ENCODE data around the gene CSHL1.
A peak's percentile ranks its signal among the peaks of the same experiment; 100 is the strongest.

Gene CSHL1

GRCh38 chr17:63947711-63948330, 36.8 kb upstream of the CSHL1 start:
- TF ChIP-seq, protein P1, sequence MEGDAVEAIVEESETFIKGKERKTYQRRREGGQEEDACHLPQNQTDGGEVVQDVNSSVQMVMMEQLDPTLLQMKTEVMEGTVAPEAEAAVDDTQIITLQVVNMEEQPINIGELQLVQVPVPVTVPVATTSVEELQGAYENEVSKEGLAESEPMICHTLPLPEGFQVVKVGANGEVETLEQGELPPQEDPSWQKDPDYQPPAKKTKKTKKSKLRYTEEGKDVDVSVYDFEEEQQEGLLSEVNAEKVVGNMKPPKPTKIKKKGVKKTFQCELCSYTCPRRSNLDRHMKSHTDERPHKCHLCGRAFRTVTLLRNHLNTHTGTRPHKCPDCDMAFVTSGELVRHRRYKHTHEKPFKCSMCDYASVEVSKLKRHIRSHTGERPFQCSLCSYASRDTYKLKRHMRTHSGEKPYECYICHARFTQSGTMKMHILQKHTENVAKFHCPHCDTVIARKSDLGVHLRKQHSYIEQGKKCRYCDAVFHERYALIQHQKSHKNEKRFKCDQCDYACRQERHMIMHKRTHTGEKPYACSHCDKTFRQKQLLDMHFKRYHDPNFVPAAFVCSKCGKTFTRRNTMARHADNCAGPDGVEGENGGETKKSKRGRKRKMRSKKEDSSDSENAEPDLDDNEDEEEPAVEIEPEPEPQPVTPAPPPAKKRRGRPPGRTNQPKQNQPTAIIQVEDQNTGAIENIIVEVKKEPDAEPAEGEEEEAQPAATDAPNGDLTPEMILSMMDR (IDR thresholded peaks at IDR 0.05; ENCODE audit: insufficient read depth, low read length, poor library complexity, severe bottlenecking) = no peak
- Histone ChIP-seq H3K36me3 (ENCODE audit: control insufficient read depth, insufficient read depth, low read length) (no peaks in the 10 kb centered on the region), H3K4me3 (replicated peaks; ENCODE audit: low read depth, low read length) (no peak overlapping the region), H3K27me3 (replicated peaks; ENCODE audit: control insufficient read depth, insufficient read depth, low read length) (no peaks in the 10 kb centered on the region)
- no peak for DNase-seq (ENCODE audit: extremely low read depth, insufficient read length)

GRCh38 chr17:63946440-63947363, 35.6 kb upstream of the CSHL1 start:
- H3K36me3 ChIP-seq (ENCODE audit: control insufficient read depth, insufficient read depth, low read length) = no peaks in the 10 kb centered on the region
- TF ChIP-seq, protein P1 (IDR thresholded peaks at IDR 0.05; ENCODE audit: insufficient read depth, low read length, poor library complexity, severe bottlenecking) = peak; percentile 83
- no peaks in the 10 kb centered on the region for H3K27me3 ChIP-seq (replicated peaks; ENCODE audit: control insufficient read depth, insufficient read depth, low read length)
- DNase-seq (ENCODE audit: extremely low read depth, insufficient read length) = peak; percentile 70
- peak overlapping the region; percentile 29 for H3K4me3 ChIP-seq (replicated peaks; ENCODE audit: low read depth, low read length)

GRCh38 chr17:63945784-63946439, 34.9 kb upstream of the CSHL1 start:
- no peak overlapping the region for H3K4me3 ChIP-seq (replicated peaks; ENCODE audit: low read depth, low read length)
- no peaks in the 10 kb centered on the region for H3K27me3 ChIP-seq (replicated peaks; ENCODE audit: control insufficient read depth, insufficient read depth, low read length)
- peak; percentile 55 for DNase-seq (ENCODE audit: extremely low read depth, insufficient read length)
- H3K36me3 ChIP-seq (ENCODE audit: control insufficient read depth, insufficient read depth, low read length) = no peaks in the 10 kb centered on the region
- TF ChIP-seq, protein P1 (IDR thresholded peaks at IDR 0.05; ENCODE audit: insufficient read depth, low read length, poor library complexity, severe bottlenecking) = peak; percentile 21

- TF ChIP-seq, protein P1 (IDR thresholded peaks at IDR 0.05; ENCODE audit: insufficient read depth, low read length, poor library complexity, severe bottlenecking) = no peak
- Histone ChIP-seq H3K4me3 (replicated peaks; ENCODE audit: low read depth, low read length) (no peak overlapping the region), H3K27me3 (replicated peaks; ENCODE audit: control insufficient read depth, insufficient read depth, low read length) (no peaks in the 10 kb centered on the region), H3K36me3 (ENCODE audit: control insufficient read depth, insufficient read depth, low read length) (no peaks in the 10 kb centered on the region)
- DNase-seq (ENCODE audit: extremely low read depth, insufficient read length) = no peak
Observed at GRCh38 chr17:63944736-63945499, 33.9 kb upstream of the CSHL1 start.

DNA sequence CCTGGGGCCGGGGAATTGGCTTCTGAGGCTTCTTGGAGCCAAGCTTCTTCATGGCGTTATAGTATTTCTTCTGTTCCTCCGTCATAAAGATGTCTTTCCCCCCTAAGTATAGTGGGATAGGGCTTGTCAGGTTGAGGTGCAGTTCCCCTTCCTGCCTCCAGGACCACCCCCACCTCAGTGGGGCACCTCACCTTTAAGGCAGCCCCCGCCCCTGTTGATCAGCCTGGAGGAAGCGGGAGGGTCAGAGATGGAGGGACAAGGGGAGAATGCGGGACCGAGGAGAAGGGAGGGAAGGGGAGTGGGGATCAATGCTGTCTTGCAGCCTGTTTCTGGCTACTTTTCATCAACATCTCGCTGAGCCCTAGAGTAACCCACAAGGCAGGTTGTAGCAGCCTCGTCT, 32.7 kb upstream of the CSHL1 start:
- no peaks in the 10 kb centered on the region for H3K27me3 ChIP-seq (replicated peaks; ENCODE audit: control insufficient read depth, insufficient read depth, low read length)
- TF ChIP-seq, protein P1 (IDR thresholded peaks at IDR 0.05; ENCODE audit: insufficient read depth, low read length, poor library complexity, severe bottlenecking) = peak; percentile 9
- no peak overlapping the region for H3K4me3 ChIP-seq (replicated peaks; ENCODE audit: low read depth, low read length)
- DNase-seq (ENCODE audit: extremely low read depth, insufficient read length) = no peak
- H3K36me3 ChIP-seq (ENCODE audit: control insufficient read depth, insufficient read depth, low read length) = no peaks in the 10 kb centered on the region

Measured in GM06990 (cell line).